Upper lobe of right lung (tissue), 1 donor: ENCODE results near the gene FUZ. TPM values are rescaled to one million over a fixed set of nuclear protein-coding genes. Genes with fewer than 3 reads are reported as not detected.

Experiments used
- ATAC-seq: fragments of 200-7000 bp; cut with Tn5 transposase; one replicate; pipeline ENCODE4 v1.9.1; 2020; ENCODE audit warnings: mild to moderate bottlenecking, moderate library complexity
- DNase-seq: peaks from one replicate; pipeline ENCODE4 v3.0.0-alpha.2; 2020
- H3K27ac ChIP-seq: fragments of 200-600 bp; one replicate; pipeline ENCODE4 v1.8.0; 2022
- H3K27me3 ChIP-seq: fragments of 200-600 bp; one replicate; pipeline ENCODE4 v1.8.0; 2022; ENCODE audit warnings: mild to moderate bottlenecking
- H3K36me3 ChIP-seq: fragments of 200-600 bp; one replicate; pipeline ENCODE4 v1.8.0; 2022
- H3K4me1 ChIP-seq: fragments of 200-600 bp; one replicate; pipeline ENCODE4 v1.8.0; 2022
- H3K4me3 ChIP-seq: fragments of 200-600 bp; one replicate; pipeline ENCODE4 v1.8.0; 2022; ENCODE audit warnings: mild to moderate bottlenecking
- H3K9me3 ChIP-seq: fragments of 200-600 bp; one replicate; pipeline ENCODE4 v1.8.0; 2022
- CTCF ChIP-seq: fragments of 200-600 bp; IDR thresholded peaks from one replicate; pipeline ENCODE4 v1.8.0; 2022; ENCODE audit warnings: antibody characterized with exemption
- intact Hi-C: fragments of 100-400 bp; cut with DNase I; formaldehyde crosslinking; loops from one replicate; pipeline ENCODE4 v1.11.0; 2022
- total RNA-seq: library from RNA; stranded (reverse); fragmentation: NEBNext Ultra II Directional; extraction: Animal tissue kit (Norgen Biotek cat#: 25700); gene quantifications from one replicate; pipeline ENCODE4 v1.2.1, GENCODE V29; 2021
- donor health status: DM: no; HTN: yes; CAD: no; lungs with severe emphysema.

The FUZ gene
- total RNA-seq, 1 donor from 2014 or later, result 20.1 TPM

- no peak overlapping the region for H3K4me3 ChIP-seq
- ATAC-seq (no peak), DNase-seq (no peak)
- peaks cover 62% of the 10 kb centered on the region for H3K36me3 ChIP-seq
- H3K27me3 ChIP-seq, result no peaks in the 10 kb centered on the region
- TF ChIP-seq CTCF, result no peak
- no peak overlapping the region for H3K27ac ChIP-seq
- H3K9me3 ChIP-seq, result no peaks in the 10 kb centered on the region
- no peaks in the 10 kb centered on the region for H3K4me1 ChIP-seq
- intact Hi-C loops, result no loop called here
Observed at GRCh38 chr19:49837009-49837310, 23.9 kb upstream of the FUZ start.

- H3K4me1 ChIP-seq, result no peaks in the 10 kb centered on the region
- intact Hi-C loops, result no loop called here
- H3K9me3 ChIP-seq, result no peaks in the 10 kb centered on the region
- no peak overlapping the region for H3K4me3 ChIP-seq
- no peak overlapping the region for H3K27ac ChIP-seq
- DNase-seq, result no peak
- H3K36me3 ChIP-seq, result peaks cover 68% of the 10 kb centered on the region
- no peaks in the 10 kb centered on the region for H3K27me3 ChIP-seq
- TF ChIP-seq CTCF, result no peak
- ATAC-seq, result no peak
Observed at GRCh38 chr19:49836176-49837008, 23.3 kb upstream of the FUZ start.

- no peaks in the 10 kb centered on the region for H3K4me1 ChIP-seq
- no peak for ATAC-seq
Observed at GRCh38 chr19:49835562-49835961, 22.5 kb upstream of the FUZ start.

GRCh38 chr19:49833599-49833998 is 20.5 kb upstream of the FUZ start:
- Histone ChIP-seq H3K36me3 (peaks cover 79% of the 10 kb centered on the region), H3K4me1 (no peaks in the 10 kb centered on the region), H3K27ac (no peak overlapping the region), H3K9me3 (no peaks in the 10 kb centered on the region), H3K27me3 (no peaks in the 10 kb centered on the region), H3K4me3 (no peak overlapping the region)
- ATAC-seq, result no peak
- no peak for DNase-seq
- no peak for TF ChIP-seq CTCF
- intact Hi-C loops, result no loop called here

More at GRCh38 chr19:49835562-49835961, 22.5 kb upstream of the FUZ start:
- no peaks in the 10 kb centered on the region for H3K9me3 ChIP-seq
- TF ChIP-seq CTCF, result no peak
- no peak for DNase-seq
- intact Hi-C loops, result no loop called here
- H3K4me3 ChIP-seq, result no peak overlapping the region
- H3K27me3 ChIP-seq, result no peaks in the 10 kb centered on the region
- H3K36me3 ChIP-seq, result peaks cover 76% of the 10 kb centered on the region
- H3K27ac ChIP-seq, result no peak overlapping the region

- Histone ChIP-seq H3K36me3 (peaks cover 85% of the 10 kb centered on the region), H3K9me3 (no peaks in the 10 kb centered on the region), H3K27me3 (no peaks in the 10 kb centered on the region), H3K4me1 (no peaks in the 10 kb centered on the region), H3K27ac (no peak overlapping the region), H3K4me3 (no peak overlapping the region)
- intact Hi-C loops, result no loop called here
- no peak for ATAC-seq
- TF ChIP-seq CTCF, result no peak
- DNase-seq, result no peak
Observed at GRCh38 chr19:49832556-49832955, 19.5 kb upstream of the FUZ start.
